WERI-Rb-1 (cell line): Measurements from ENCODE around the gene UBE2O.

Experiments used
- DNase-seq: peaks from one replicate; pipeline ENCODE4 v3.0.0-alpha.2; 2020
- H3K27ac ChIP-seq: fragments of 250-450 bp; sonication (Bioruptor Pico); 2 replicates; pipeline ENCODE4 v1.5.1; 2020; ENCODE audit warnings: mild to moderate bottlenecking, moderate library complexity
- H3K27me3 ChIP-seq: fragments of 250-450 bp; sonication (Bioruptor Pico); 2 replicates; pipeline ENCODE4 v1.5.1; 2021; ENCODE audit warnings: mild to moderate bottlenecking, low read depth, moderate library complexity; ENCODE audit not compliant: insufficient read depth, severe bottlenecking
- H3K36me3 ChIP-seq: fragments of 250-450 bp; sonication (Bioruptor Pico); 2 replicates; pipeline ENCODE4 v1.5.1; 2020; ENCODE audit warnings: mild to moderate bottlenecking, moderate library complexity
- H3K4me3 ChIP-seq: 2 replicates; pipeline ENCODE4 v1.5.1; 2011; ENCODE audit warnings: low read depth, mild to moderate bottlenecking, control low read depth, low read length
- H3K9me3 ChIP-seq: fragments of 250-450 bp; sonication (Bioruptor Pico); 2 replicates; pipeline ENCODE4 v1.5.1; 2021; ENCODE audit warnings: mild to moderate bottlenecking, moderate library complexity; ENCODE audit not compliant: severe bottlenecking
- CTCF ChIP-seq: IDR thresholded peaks from 2 replicates; pipeline ENCODE4 v1.5.1; 2011; ENCODE audit warnings: low read depth, mild to moderate bottlenecking, control low read depth, inconsistent platforms, low read length

UBE2O gene

GRCh38 chr17:76416899-76417298, 36.1 kb downstream of the UBE2O start:
- DNase-seq, result no peak
- Histone ChIP-seq H3K27ac (no peak overlapping the region), H3K4me3 (no peak overlapping the region), H3K36me3 (peaks cover 22% of the 10 kb centered on the region), H3K27me3 (no peaks in the 10 kb centered on the region), H3K9me3 (no peaks in the 10 kb centered on the region)
- no peak for TF ChIP-seq CTCF

DNA sequence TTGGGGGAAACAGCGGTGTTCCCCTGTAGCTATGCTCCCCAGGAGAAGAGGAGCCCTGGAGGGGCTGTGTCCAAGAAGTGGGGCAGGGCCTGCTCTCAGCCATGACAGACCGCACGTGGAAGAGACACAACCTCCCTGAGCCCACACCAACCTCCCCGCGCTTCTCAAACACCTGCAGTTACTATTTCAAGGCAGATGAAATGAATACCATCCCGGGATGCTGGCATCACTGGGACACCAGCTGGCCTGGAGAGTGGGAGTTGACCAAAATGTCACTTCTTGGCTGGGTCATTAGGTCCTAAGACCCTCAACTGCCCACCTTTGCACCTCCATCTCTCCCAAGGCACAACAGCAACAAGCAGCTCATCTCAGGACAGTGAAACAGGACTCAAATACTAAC, 36.5 kb downstream of the UBE2O start:
- Histone ChIP-seq H3K4me3 (no peak overlapping the region), H3K27ac (no peak overlapping the region), H3K36me3 (peaks cover 27% of the 10 kb centered on the region), H3K9me3 (no peaks in the 10 kb centered on the region), H3K27me3 (no peaks in the 10 kb centered on the region)
- TF ChIP-seq CTCF, result no peak
- no peak for DNase-seq

- no peak for TF ChIP-seq CTCF
- H3K4me3 ChIP-seq, result no peak overlapping the region
- H3K36me3 ChIP-seq, result peaks cover 31% of the 10 kb centered on the region
- no peak for DNase-seq
- H3K27ac ChIP-seq, result no peak overlapping the region
- no peaks in the 10 kb centered on the region for H3K9me3 ChIP-seq
- H3K27me3 ChIP-seq, result no peaks in the 10 kb centered on the region
Observed at GRCh38 chr17:76415786-76416185, 37.2 kb downstream of the UBE2O start.

DNA sequence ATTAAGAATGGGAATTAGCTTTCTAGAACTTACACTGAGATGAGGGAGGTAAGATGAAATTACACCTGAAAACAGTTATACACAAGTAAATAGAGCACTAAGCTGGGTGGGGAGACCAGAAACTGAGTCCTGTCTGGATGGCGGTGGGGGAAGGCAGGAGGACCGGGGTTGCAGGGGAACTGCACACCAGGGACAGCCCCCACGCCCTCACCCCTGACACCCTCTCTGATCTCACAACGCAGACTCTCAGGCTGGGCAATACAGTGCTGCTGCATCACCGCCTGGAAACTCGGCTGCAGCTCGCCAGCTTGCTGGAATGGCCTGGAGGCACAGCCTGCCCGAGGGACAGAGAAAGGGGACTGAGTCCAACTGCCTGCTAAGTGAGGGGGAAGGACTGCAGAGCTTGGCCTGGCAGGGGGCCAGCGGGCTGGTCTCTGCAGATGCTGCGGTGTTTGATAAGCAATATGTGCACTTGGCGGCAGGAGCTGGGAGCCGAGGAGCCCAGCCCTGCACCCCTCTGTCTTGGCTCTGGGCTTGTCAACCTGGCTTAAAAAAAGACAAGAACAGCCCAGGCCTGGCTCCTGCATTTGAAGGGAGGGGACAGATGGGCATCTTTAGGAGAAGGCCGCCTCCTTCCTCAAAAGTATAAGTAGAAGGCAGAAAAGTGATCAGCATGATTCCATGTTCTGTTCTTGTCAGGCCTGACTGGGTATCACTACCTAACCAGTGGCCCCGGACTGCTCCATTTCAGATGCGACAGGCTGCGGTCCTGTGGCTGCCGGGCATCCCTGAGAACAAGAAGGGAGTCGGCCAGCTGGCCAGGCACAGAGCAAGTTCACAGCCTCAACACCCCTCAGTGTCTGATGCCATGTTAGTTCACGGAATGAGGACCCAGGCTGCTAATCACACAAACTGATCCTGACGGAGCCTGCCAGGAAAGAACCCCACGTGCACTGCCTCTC, 38.3 kb downstream of the UBE2O start:
- H3K36me3 ChIP-seq, result peaks cover 42% of the 10 kb centered on the region
- no peak overlapping the region for H3K4me3 ChIP-seq
- no peak for DNase-seq
- no peaks in the 10 kb centered on the region for H3K27me3 ChIP-seq
- no peak overlapping the region for H3K27ac ChIP-seq
- no peak for TF ChIP-seq CTCF
- H3K9me3 ChIP-seq, result no peaks in the 10 kb centered on the region

DNA sequence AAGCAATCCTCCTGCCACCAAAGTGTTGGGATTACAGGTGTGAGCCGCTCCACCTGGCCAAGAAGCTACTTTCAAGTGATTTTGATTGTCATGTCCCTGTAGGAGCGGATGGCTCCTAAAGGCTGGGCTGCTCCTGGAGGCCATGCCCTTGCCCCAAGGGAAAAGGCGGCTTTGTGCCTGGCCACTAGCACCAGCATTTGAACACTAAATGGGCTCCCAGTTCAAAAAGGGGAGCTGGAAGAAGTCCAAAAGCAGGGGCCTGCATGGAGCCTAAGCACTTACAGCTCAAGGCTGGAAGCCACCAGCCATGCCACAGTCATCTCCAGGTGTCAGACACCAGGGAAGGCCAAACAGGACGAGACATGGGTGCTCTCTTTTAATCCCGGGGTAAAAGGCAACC, 41.7 kb downstream of the UBE2O start:
- no peak for DNase-seq
- Histone ChIP-seq H3K4me3 (no peak overlapping the region), H3K9me3 (no peaks in the 10 kb centered on the region), H3K27ac (no peak overlapping the region), H3K36me3 (peaks cover 39% of the 10 kb centered on the region), H3K27me3 (no peaks in the 10 kb centered on the region)
- no peak for TF ChIP-seq CTCF
